Measurements from ENCODE around the gene GRIK1.

Gene GRIK1

GRCh38 chr21:29520171-29520570 is 419.6 kb downstream of the GRIK1 start:
- H3K4me3 ChIP-seq (ENCODE audit: low read depth, low read length), result no peak overlapping the region
- DNase-seq (ENCODE audit: low read depth), result no peak
- TF ChIP-seq CTCF (IDR thresholded peaks at IDR 0.05; ENCODE audit: low read depth, low read length, missing control alignments), result no peak

DNA sequence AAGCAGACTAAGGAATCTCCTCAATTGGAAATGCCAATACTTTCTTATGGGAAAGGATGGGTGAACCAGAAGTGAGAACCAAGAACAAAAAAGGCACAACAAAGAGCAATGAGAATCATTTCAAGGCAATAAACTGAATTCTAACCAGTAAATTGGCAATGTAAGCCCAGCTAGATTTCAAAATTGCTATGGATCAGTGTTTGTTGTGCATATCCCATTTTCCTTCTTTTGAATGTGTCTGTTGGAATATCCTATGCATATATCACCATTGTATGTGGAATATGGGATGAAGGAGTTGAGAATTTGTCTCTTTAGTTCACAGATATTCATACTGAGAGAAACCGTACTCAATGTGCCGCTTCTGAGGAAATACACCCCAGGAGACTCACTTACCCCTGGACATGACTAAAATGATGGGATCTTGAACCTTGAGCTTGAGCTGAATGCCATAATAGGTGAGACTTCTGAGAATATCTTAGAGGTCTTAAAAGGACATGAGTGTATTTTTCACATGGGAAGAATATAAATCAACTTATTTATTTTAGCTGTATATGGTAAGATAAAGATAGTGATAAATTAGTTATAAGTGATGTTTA is 425.0 kb downstream of the GRIK1 start:
- no peak overlapping the region for H3K4me3 ChIP-seq (ENCODE audit: low read depth, low read length)
- no peak for TF ChIP-seq CTCF (IDR thresholded peaks at IDR 0.05; ENCODE audit: low read depth, low read length, missing control alignments)
- DNase-seq (ENCODE audit: low read depth), result no peak

GRCh38 chr21:29513535-29513934 is 426.3 kb downstream of the GRIK1 start:
- no peak overlapping the region for H3K4me3 ChIP-seq (ENCODE audit: low read depth, low read length)
- DNase-seq (ENCODE audit: low read depth), result no peak
- TF ChIP-seq CTCF (IDR thresholded peaks at IDR 0.05; ENCODE audit: low read depth, low read length, missing control alignments), result no peak

DNA sequence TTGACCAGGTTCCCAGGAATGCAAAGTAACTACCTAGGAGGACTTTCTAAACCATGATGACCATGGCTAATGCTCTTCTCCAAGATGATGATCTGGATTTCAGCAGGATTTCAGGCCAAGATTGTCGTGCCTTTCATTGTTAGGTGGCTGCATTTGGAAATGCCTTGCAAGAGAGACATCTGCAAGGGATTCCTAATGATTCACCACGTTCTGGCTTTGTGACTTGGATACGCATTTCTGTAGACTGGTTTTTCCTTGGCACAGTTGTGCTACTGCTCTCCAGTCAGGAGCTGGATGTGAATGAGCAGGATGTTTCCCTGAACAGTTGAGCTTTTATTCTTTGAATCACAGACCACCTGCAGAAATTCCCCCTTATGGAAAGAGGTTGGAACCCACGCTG is 428.7 kb downstream of the GRIK1 start:
- no peak for TF ChIP-seq CTCF (IDR thresholded peaks at IDR 0.05; ENCODE audit: low read depth, low read length, missing control alignments)
- DNase-seq (ENCODE audit: low read depth), result no peak
- H3K4me3 ChIP-seq (ENCODE audit: low read depth, low read length), result no peak overlapping the region

- H3K4me3 ChIP-seq (ENCODE audit: low read depth, low read length), result no peak overlapping the region
- DNase-seq (ENCODE audit: low read depth), result no peak
- no peak for TF ChIP-seq CTCF (IDR thresholded peaks at IDR 0.05; ENCODE audit: low read depth, low read length, missing control alignments)
Observed at GRCh38 chr21:29509121-29509520, 430.7 kb downstream of the GRIK1 start.

DNA sequence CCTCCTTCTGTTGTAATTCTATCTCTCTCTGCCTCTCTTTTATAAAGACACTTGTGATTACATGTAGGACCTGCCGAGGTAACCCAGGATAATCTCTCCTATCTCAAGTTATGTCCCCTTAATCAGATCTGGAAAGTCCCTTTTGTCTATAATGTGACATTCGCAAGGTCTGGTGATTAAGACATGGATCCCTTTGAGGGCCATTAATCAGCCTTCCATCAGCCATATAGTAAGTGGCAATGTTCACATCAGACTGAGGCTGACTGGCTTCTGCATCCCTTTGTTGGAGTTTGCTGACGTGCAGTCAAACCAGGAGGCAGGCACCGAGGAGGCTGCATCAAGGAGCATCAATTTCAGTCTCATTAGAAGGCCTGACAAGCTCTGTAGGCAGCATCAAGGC is 431.5 kb downstream of the GRIK1 start:
- DNase-seq (ENCODE audit: low read depth), result no peak
- TF ChIP-seq CTCF (IDR thresholded peaks at IDR 0.05; ENCODE audit: low read depth, low read length, missing control alignments), result no peak
- no peak overlapping the region for H3K4me3 ChIP-seq (ENCODE audit: low read depth, low read length)

DNA sequence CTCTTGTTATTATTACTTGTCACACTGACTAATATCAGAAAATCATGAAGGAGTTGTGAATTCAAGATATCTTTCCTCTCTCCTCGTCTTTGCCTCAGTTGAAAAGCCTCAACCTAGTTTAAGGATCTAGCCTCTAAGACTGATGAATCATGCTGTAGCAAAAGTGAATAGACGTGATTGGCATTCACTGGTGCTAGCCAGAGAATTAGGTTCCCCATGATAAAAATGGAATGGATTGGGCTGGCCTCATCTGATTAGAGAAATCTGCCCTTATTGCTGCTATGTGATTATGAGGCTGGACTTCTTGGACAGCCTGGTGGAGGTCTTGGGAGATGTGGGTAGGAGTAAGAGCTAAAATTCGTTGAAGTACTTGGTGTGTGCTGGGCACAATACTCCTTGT is 432.8 kb downstream of the GRIK1 start:
- H3K4me3 ChIP-seq (ENCODE audit: low read depth, low read length), result no peak overlapping the region
- TF ChIP-seq CTCF (IDR thresholded peaks at IDR 0.05; ENCODE audit: low read depth, low read length, missing control alignments), result no peak
- DNase-seq (ENCODE audit: low read depth), result no peak
